ENCODE results near the gene NCL.

The NCL gene

GRCh38 chr2:231463698-231464575 is at the start of gene NCL:
TSS of gene NCL (minus strand) at chr2:231464484. CDS start at chr2:231464353, 131 bp downstream.
- H3K4me3 ChIP-seq (ENCODE audit: low read length): peak within 1 kb of the TSS; percentile 89
- peak within 1 kb of the TSS; percentile 96 for H3K9ac ChIP-seq (ENCODE audit: low read length)
- peaks cover 37% of the 10 kb centered on the region for H3K36me3 ChIP-seq (ENCODE audit: control insufficient read depth, insufficient read depth, low read length)
- H3K27me3 ChIP-seq (ENCODE audit: control insufficient read depth, insufficient read depth, low read length): no peaks in the 10 kb centered on the region
- peak within 1 kb of the TSS; percentile 97 for H3K27ac ChIP-seq (ENCODE audit: low read depth, low read length)
- H3K4me1 ChIP-seq (ENCODE audit: control insufficient read depth, insufficient read depth, low read length): peaks cover 22% of the 10 kb centered on the region

- peaks cover 9% of the 10 kb centered on the region for H3K4me1 ChIP-seq (ENCODE audit: control insufficient read depth, insufficient read depth, low read length)
- no peaks in the 10 kb centered on the region for H3K27me3 ChIP-seq (ENCODE audit: control insufficient read depth, insufficient read depth, low read length)
- H3K9ac ChIP-seq (ENCODE audit: low read length): peak overlapping the region; percentile 88
- peak overlapping the region; percentile 91 for H3K4me3 ChIP-seq (ENCODE audit: low read length)
- H3K36me3 ChIP-seq (ENCODE audit: control insufficient read depth, insufficient read depth, low read length): no peaks in the 10 kb centered on the region
- peak overlapping the region; percentile 87 for H3K27ac ChIP-seq (ENCODE audit: low read depth, low read length)
These were observed 49.5 kb upstream of the NCL start for GRCh38 chr2:231513746-231514224.

GRCh38 chr2:231512222-231512621 is 47.9 kb upstream of the NCL start:
- Histone ChIP-seq H3K9ac (ENCODE audit: low read length) (no peak overlapping the region), H3K4me3 (ENCODE audit: low read length) (no peak overlapping the region), H3K27ac (ENCODE audit: low read depth, low read length) (no peak overlapping the region), H3K4me1 (ENCODE audit: control insufficient read depth, insufficient read depth, low read length) (peaks cover 9% of the 10 kb centered on the region), H3K27me3 (ENCODE audit: control insufficient read depth, insufficient read depth, low read length) (no peaks in the 10 kb centered on the region), H3K36me3 (ENCODE audit: control insufficient read depth, insufficient read depth, low read length) (no peaks in the 10 kb centered on the region)

- H3K36me3 ChIP-seq (ENCODE audit: control insufficient read depth, insufficient read depth, low read length): no peaks in the 10 kb centered on the region
- H3K27me3 ChIP-seq (ENCODE audit: control insufficient read depth, insufficient read depth, low read length): no peaks in the 10 kb centered on the region
- no peak overlapping the region for H3K9ac ChIP-seq (ENCODE audit: low read length)
- H3K27ac ChIP-seq (ENCODE audit: low read depth, low read length): no peak overlapping the region
- no peak overlapping the region for H3K4me3 ChIP-seq (ENCODE audit: low read length)
- no peaks in the 10 kb centered on the region for H3K4me1 ChIP-seq (ENCODE audit: control insufficient read depth, insufficient read depth, low read length)
These were observed 39.5 kb upstream of the NCL start for GRCh38 chr2:231503766-231504165.

- H3K9ac ChIP-seq (ENCODE audit: low read length): no peak overlapping the region
- H3K27ac ChIP-seq (ENCODE audit: low read depth, low read length): no peak overlapping the region
- H3K36me3 ChIP-seq (ENCODE audit: control insufficient read depth, insufficient read depth, low read length): no peaks in the 10 kb centered on the region
- H3K4me1 ChIP-seq (ENCODE audit: control insufficient read depth, insufficient read depth, low read length): no peaks in the 10 kb centered on the region
- H3K27me3 ChIP-seq (ENCODE audit: control insufficient read depth, insufficient read depth, low read length): no peaks in the 10 kb centered on the region
- no peak overlapping the region for H3K4me3 ChIP-seq (ENCODE audit: low read length)
These were observed 38.3 kb upstream of the NCL start for GRCh38 chr2:231502596-231502995.

- Histone ChIP-seq H3K36me3 (ENCODE audit: control insufficient read depth, insufficient read depth, low read length) (no peaks in the 10 kb centered on the region), H3K4me3 (ENCODE audit: low read length) (no peak overlapping the region), H3K27me3 (ENCODE audit: control insufficient read depth, insufficient read depth, low read length) (no peaks in the 10 kb centered on the region), H3K27ac (ENCODE audit: low read depth, low read length) (no peak overlapping the region), H3K4me1 (ENCODE audit: control insufficient read depth, insufficient read depth, low read length) (no peaks in the 10 kb centered on the region), H3K9ac (ENCODE audit: low read length) (no peak overlapping the region)
These were observed 33.4 kb upstream of the NCL start for GRCh38 chr2:231497651-231498050.

GRCh38 chr2:231494669-231495068 is 30.4 kb upstream of the NCL start:
- H3K9ac ChIP-seq (ENCODE audit: low read length): no peak overlapping the region
- no peak overlapping the region for H3K4me3 ChIP-seq (ENCODE audit: low read length)
- no peaks in the 10 kb centered on the region for H3K4me1 ChIP-seq (ENCODE audit: control insufficient read depth, insufficient read depth, low read length)
- no peaks in the 10 kb centered on the region for H3K36me3 ChIP-seq (ENCODE audit: control insufficient read depth, insufficient read depth, low read length)
- H3K27me3 ChIP-seq (ENCODE audit: control insufficient read depth, insufficient read depth, low read length): no peaks in the 10 kb centered on the region
- H3K27ac ChIP-seq (ENCODE audit: low read depth, low read length): no peak overlapping the region

- H3K4me3 ChIP-seq (ENCODE audit: low read length): no peak overlapping the region
- H3K27ac ChIP-seq (ENCODE audit: low read depth, low read length): no peak overlapping the region
These were observed 26.5 kb upstream of the NCL start for GRCh38 chr2:231490801-231491200.

GRCh38 chr2:231489990-231490389 is 25.7 kb upstream of the NCL start:
- H3K36me3 ChIP-seq (ENCODE audit: control insufficient read depth, insufficient read depth, low read length): no peaks in the 10 kb centered on the region
- H3K27me3 ChIP-seq (ENCODE audit: control insufficient read depth, insufficient read depth, low read length): no peaks in the 10 kb centered on the region
- H3K9ac ChIP-seq (ENCODE audit: low read length): no peak overlapping the region
- H3K4me1 ChIP-seq (ENCODE audit: control insufficient read depth, insufficient read depth, low read length): no peaks in the 10 kb centered on the region
- no peak overlapping the region for H3K27ac ChIP-seq (ENCODE audit: low read depth, low read length)
- H3K4me3 ChIP-seq (ENCODE audit: low read length): no peak overlapping the region

More at GRCh38 chr2:231490801-231491200, 26.5 kb upstream of the NCL start:
- Histone ChIP-seq H3K27me3 (ENCODE audit: control insufficient read depth, insufficient read depth, low read length) (no peaks in the 10 kb centered on the region), H3K4me1 (ENCODE audit: control insufficient read depth, insufficient read depth, low read length) (no peaks in the 10 kb centered on the region), H3K9ac (ENCODE audit: low read length) (no peak overlapping the region), H3K36me3 (ENCODE audit: control insufficient read depth, insufficient read depth, low read length) (no peaks in the 10 kb centered on the region)

GRCh38 chr2:231488331-231488730 is 24.0 kb upstream of the NCL start:
- H3K9ac ChIP-seq (ENCODE audit: low read length): no peak overlapping the region
- no peaks in the 10 kb centered on the region for H3K36me3 ChIP-seq (ENCODE audit: control insufficient read depth, insufficient read depth, low read length)
- no peak overlapping the region for H3K4me3 ChIP-seq (ENCODE audit: low read length)
- no peak overlapping the region for H3K27ac ChIP-seq (ENCODE audit: low read depth, low read length)
- no peaks in the 10 kb centered on the region for H3K27me3 ChIP-seq (ENCODE audit: control insufficient read depth, insufficient read depth, low read length)
- H3K4me1 ChIP-seq (ENCODE audit: control insufficient read depth, insufficient read depth, low read length): no peaks in the 10 kb centered on the region

GRCh38 chr2:231486851-231487596 is 22.7 kb upstream of the NCL start:
- Histone ChIP-seq H3K27ac (ENCODE audit: low read depth, low read length) (no peak overlapping the region), H3K9ac (ENCODE audit: low read length) (no peak overlapping the region), H3K4me3 (ENCODE audit: low read length) (no peak overlapping the region), H3K4me1 (ENCODE audit: control insufficient read depth, insufficient read depth, low read length) (peaks cover 4% of the 10 kb centered on the region), H3K27me3 (ENCODE audit: control insufficient read depth, insufficient read depth, low read length) (no peaks in the 10 kb centered on the region), H3K36me3 (ENCODE audit: control insufficient read depth, insufficient read depth, low read length) (no peaks in the 10 kb centered on the region)

- H3K27me3 ChIP-seq (ENCODE audit: control insufficient read depth, insufficient read depth, low read length): no peaks in the 10 kb centered on the region
- peaks cover 4% of the 10 kb centered on the region for H3K4me1 ChIP-seq (ENCODE audit: control insufficient read depth, insufficient read depth, low read length)
- peak overlapping the region; percentile 61 for H3K9ac ChIP-seq (ENCODE audit: low read length)
- peak overlapping the region; percentile 51 for H3K4me3 ChIP-seq (ENCODE audit: low read length)
- no peaks in the 10 kb centered on the region for H3K36me3 ChIP-seq (ENCODE audit: control insufficient read depth, insufficient read depth, low read length)
- peak overlapping the region; percentile 73 for H3K27ac ChIP-seq (ENCODE audit: low read depth, low read length)
These were observed 19.4 kb upstream of the NCL start for GRCh38 chr2:231483398-231484329.
